Hematopoietic multipotent progenitor cell treated with erythropoietin and hydrocortisone succinate and interleukin-3 and kit ligand, for 4 days (in vitro differentiated cells): ENCODE results near the gene LRRC75A.

Experiments used
- DNase-seq: peaks from one replicate; pipeline ENCODE4 v3.0.0-alpha.2; 2015

The LRRC75A gene

GRCh38 chr17:16491703-16492612 is at the start of gene LRRC75A:
LRRC75A (minus strand) TSS chr17:16492193; CDS start chr17:16491990, 203 bp downstream.
- peak; percentile 74 for DNase-seq

DNA sequence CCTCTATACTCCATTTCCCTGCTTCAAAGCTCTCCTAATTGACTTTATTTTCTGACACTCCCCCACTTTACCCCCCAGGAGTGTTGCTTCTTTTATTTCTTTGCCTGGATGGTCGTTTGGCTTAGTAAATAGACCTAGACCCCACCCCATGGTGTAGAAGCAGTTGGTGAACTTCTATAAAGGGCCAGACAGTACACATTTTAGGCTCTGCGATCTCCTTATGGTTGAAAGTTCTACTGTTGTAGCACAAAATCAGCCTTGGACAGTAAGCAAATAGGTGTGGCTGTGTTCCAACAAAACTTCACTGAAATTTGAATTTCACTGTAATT is 45.1 kb upstream of the LRRC75A start:
- no peak for DNase-seq

DNA sequence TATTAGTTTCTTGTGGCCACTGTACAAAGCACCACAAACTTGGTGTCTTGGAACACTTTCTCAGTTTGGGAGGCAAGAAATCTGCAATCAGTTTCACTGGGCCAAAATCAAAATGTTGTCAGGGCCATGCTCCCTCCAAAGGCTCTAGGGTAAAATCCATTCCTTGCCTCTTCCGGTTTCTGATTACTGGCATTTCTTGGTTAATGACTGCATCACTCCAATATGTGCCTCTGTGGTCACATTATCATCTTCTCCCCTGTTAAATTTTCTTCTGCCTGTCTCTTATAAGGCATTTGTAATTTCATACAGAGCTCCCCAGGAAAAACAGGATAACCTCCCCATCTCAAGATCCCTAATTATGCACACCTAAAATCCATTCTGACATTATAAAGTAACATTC is 42.2 kb upstream of the LRRC75A start:
- no peak for DNase-seq

- DNase-seq, result no peak
These were observed 37.9 kb upstream of the LRRC75A start for GRCh38 chr17:16529906-16530305.

DNA sequence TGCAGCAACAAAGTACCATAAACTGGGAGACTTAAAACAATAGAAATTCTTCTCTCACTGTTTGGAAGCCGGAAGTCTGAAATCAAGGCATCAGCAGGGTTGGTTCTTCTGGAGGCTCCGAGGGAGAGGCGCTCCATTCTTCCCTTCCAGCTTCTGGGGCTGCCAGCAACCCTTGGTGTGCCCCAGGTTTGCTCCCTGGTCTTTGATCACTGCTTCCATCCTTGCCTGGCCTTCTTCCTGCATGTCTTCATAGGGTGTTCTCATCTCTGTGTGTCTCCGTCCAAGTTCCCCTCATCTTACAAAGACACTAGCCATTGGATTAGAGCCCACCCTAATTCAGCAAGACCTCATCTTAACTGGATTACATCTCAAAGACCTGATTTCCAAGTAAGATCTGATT is 35.3 kb upstream of the LRRC75A start:
- no peak for DNase-seq

- DNase-seq, result peak; percentile 22
These were observed 33.6 kb upstream of the LRRC75A start for GRCh38 chr17:16525556-16525955.

GRCh38 chr17:16521070-16521727 is 29.2 kb upstream of the LRRC75A start:
- DNase-seq, result peak; percentile 95

DNA sequence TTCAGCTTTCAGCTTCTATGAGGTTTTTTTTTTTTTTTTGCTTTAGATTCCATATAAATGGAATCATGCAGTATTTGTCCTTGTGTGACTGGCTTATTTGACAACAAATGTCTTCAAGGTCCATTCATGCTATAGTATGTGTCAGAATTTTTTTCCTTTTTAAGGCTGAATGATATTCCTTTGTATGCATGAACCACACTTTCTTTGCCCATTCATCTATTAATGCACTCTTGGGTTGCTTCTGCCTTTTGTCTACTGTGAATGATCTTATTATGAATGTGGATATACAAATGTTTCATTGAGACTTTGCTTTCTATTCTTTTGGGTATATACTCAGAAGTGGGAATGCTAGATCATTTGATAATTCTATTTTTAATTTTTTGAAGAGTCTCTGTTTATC is 27.0 kb upstream of the LRRC75A start:
- DNase-seq, result no peak

- no peak for DNase-seq
These were observed 25.5 kb upstream of the LRRC75A start for GRCh38 chr17:16517477-16517876.

- DNase-seq, result no peak
These were observed 24.6 kb upstream of the LRRC75A start for GRCh38 chr17:16516594-16517051.

DNA sequence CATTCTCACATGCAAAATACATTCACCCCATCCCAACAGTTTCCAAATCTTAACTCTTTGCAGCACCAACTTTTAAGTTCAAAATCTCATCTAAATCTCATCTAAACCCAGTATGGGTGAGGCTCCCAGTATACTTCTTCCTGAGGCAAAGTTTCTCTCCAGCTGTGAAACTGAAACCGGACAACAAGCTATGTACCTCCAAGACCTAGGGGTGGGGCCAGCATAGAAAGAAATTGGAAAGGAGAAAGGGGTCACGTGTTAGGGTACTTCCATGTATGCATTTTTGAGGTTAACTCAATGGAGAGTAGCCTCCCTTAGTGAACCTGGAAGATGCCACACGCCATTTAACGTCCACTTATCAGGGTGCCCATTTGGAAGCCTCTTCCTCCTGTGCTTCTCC is 23.9 kb upstream of the LRRC75A start:
- peak; percentile 18 for DNase-seq

DNA sequence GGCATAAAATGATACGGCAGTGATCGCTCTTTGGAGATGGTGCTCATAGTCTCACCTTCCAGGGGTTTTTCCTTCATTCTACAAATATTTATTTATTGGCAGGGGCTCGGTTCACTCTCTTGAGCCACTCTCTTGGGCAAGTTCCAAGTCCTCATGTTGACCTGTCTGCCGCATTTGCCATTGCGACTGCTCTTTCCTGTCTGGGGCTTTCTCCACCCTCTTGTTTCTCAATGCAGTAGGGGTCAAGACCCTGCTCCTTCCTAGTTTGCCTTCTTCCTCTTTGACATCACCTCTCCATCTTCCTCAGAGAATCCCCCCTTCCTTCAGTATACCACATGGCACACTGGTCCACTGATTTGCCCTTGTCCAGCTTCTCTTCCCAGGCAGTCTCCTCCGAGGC is 21.9 kb upstream of the LRRC75A start:
- DNase-seq, result no peak

DNA sequence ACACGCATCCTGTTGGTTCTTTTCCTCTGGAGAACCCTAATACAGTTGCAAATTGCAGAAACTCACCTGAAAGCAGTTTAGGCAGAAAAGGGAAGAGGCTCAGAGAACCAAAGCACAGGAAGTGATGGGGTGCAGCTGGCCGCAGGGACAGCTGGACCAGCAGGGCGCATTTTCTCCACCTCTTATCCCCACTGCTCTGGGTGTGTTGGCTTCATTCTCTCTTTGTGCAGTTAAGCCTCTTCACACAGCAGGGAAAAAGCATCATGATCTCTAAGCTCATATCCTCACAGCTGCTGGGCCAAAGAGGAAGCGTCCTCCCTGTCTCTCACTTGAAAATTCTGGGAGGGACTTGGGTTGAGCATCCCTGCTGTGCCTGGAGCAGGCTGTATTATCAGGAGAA is 20.0 kb upstream of the LRRC75A start:
- peak; percentile 52 for DNase-seq

DNA sequence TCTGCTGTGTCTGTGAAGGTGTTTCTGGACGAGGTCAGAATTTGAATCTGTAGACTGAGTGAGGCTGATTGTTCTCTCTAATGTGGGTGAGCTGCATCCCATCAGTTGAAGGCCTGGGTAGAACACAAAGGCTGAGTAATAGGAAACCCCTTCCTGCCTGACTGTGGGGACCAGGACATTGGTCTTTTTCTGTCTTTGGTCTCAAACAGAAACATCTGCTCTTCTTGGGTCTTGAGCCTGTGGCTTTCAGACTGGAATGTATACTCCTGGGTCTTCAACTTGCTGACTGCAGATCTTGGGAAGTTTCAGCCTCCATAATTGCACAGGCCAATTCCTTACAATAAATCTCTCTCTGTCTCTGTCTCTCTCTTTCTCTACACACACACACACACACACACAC is 19.6 kb upstream of the LRRC75A start:
- no peak for DNase-seq

- no peak for DNase-seq
These were observed 16.0 kb upstream of the LRRC75A start for GRCh38 chr17:16507918-16508533.

GRCh38 chr17:16506188-16506587 is 14.2 kb upstream of the LRRC75A start:
- no peak for DNase-seq

- no peak for DNase-seq
These were observed 13.0 kb upstream of the LRRC75A start for GRCh38 chr17:16504984-16505383.

DNA sequence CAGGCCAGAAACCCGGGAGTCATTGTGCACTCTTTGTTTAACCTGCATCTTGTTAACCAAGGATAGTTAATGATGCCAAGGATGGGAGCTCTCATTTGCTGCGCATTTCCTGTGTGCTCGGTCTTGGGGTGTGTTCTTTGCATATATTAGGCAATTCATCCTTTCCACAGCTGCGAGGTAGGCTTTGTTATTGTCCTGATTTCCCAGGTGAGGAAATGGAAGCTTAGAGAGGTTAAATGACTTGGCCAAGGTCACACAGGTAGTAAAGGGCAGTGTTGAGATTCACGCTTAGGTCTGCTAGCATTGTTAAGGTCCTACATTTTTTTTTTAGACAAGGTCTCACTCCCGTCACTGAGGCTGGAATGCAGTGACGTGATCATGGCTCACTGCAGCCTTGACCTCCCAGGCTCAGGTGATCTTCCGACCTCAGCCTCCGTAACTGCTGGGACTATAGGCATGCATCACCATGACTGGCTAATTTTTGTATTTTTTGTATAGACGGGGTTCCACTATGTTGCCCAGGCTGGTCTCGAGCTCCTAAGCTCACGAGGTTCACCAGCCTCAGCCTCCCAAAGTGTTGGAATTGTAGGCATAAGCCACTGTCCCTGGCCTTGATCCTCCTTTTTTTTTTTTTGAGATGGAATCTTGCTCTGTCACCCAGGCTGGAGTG is 5.0 kb upstream of the LRRC75A start:
- no peak for DNase-seq

DNA sequence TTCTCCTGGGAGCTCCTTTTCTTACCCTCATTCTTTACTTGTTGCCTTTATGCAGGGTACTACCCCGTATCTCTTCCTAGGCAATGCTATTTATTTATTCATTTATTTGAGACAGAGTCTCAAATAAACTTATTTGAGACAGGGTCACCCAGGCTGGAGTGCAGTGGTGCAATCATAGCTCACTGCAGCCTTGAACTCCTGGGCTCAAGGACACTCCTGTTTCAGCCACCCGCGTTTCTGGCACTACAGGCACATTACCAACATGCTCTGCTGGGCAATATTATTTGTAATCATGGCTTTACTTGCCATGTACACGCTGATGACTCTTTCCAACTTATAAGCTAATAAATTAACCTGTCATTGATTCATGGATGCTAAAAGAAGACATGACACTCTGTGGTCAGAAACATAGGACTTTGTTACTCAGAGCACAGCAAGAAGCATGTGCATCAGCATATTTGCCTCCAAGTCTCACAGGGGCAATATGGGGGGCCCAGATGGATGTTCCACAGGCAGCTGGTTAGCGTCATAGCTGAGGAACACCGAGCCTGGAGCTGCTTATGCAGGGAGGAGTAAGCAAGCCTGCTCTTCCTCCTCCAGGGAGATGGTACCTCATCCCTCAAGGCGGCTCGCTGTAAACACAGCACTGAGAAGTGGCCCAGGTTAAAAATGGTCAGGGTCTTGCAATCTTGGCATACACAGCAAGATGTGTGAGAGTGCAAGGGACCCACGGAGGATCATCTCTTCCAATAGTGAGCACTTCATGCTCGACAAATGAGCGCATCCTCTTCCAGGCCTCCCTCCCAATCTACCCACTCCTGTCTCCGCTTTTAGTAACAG is 4.2 kb upstream of the LRRC75A start:
- DNase-seq, result no peak

- DNase-seq, result no peak
These were observed 3.6 kb upstream of the LRRC75A start for GRCh38 chr17:16495561-16495960.

DNA sequence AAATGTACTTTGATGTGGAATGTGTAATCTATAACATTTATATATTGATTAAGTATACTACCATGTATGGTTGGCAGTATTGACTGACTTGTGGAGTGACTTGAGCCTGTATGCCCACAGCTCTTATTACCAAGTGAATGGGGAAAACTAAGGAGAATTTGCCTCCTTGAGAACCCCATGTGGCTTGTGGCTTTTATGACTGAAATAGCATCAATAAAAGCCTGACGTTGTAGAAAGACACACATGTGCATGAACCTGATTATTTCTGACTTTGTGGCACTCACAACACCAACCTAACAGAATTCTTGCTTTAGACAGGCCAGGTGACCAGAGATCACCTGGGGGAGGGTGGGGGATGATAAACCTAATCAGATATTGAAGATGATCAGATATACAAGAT is 2.1 kb upstream of the LRRC75A start:
- peak; percentile 45 for DNase-seq

- peak; percentile 82 for DNase-seq
These were observed 1.6 kb upstream of the LRRC75A start for GRCh38 chr17:16493531-16494046.
